ENCODE measurements around the gene BCAR1.

DNA sequence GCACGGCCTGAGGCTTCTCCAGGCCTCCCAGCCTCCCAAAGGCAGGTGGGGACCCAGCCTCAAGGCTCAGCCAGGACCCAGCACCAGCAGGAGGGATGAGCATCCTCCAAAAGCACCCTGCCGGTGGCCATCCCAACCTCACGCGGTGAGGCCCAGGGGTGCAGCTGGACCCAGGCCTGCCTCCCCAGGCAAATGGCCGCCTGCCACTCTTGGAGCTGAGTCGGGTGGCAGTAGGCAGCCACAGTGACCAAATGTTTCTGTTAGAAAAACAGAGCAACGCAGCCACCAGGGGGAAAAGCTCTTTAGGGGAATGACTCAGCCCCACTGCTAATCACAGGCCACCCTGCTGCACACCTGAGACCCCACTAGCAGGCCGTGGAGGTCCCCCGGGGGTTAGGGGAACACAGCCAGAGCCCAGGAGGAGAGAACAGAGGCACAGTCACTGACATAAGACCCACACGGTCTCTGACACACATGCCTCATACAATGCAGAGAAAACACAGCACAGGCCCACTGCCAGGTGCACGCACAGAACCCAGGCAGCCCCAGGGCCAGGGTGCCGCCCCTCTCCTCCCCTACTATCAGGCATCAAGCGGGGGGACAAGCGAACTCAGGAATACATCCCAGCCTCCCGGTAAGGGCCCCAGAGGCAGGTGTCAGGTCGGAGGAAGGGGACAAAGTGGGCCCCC, 12.4 kb downstream of the BCAR1 start:
- TF ChIP-seq POLR2A (IDR thresholded peaks at IDR 0.05; ENCODE audit: low read depth, low read length), result no peak
- TF ChIP-seq POLR2AphosphoS5 (IDR thresholded peaks at IDR 0.05; ENCODE audit: low read depth, low read length), result no peak
